Erythroblast (primary cell): Measurements from ENCODE around the gene ALDH1A2.

Experiments used
- GATA1 ChIP-seq: IDR thresholded peaks from 2 replicates; pipeline ENCODE4 v1.6.1; 2011; ENCODE audit warnings: low read depth, mild to moderate bottlenecking, control low read depth, low read length, moderate library complexity
- POLR2A ChIP-seq: IDR thresholded peaks from 2 replicates; pipeline ENCODE4 v1.6.1; 2011; ENCODE audit warnings: mild to moderate bottlenecking, low read length

GRCh38 chr15:58087871-58088270, 22.4 kb upstream of the ALDH1A2 start:
- TF ChIP-seq POLR2A (no peak), GATA1 (no peak)
